ENCODE measurements around the gene SNTN.

GRCh38 chr3:63624941-63625560 is 27.4 kb upstream of the SNTN start:
- TF ChIP-seq POLR2AphosphoS5 (IDR thresholded peaks at IDR 0.05; ENCODE audit: control insufficient read depth, insufficient read depth, low read depth, low read length) (no peak), ZBTB26 (CRISPR knock-in tag; IDR thresholded peaks at IDR 0.05) (no peak), RBBP5 (IDR thresholded peaks at IDR 0.05; ENCODE audit: borderline replicate concordance, insufficient read depth, low read length, poor library complexity, severe bottlenecking) (no peak)
- TF ChIP-seq, protein P1, sequence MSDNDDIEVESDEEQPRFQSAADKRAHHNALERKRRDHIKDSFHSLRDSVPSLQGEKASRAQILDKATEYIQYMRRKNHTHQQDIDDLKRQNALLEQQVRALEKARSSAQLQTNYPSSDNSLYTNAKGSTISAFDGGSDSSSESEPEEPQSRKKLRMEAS (CRISPR knock-in tag; IDR thresholded peaks at IDR 0.05) = no peak
- TF ChIP-seq, protein P2, sequence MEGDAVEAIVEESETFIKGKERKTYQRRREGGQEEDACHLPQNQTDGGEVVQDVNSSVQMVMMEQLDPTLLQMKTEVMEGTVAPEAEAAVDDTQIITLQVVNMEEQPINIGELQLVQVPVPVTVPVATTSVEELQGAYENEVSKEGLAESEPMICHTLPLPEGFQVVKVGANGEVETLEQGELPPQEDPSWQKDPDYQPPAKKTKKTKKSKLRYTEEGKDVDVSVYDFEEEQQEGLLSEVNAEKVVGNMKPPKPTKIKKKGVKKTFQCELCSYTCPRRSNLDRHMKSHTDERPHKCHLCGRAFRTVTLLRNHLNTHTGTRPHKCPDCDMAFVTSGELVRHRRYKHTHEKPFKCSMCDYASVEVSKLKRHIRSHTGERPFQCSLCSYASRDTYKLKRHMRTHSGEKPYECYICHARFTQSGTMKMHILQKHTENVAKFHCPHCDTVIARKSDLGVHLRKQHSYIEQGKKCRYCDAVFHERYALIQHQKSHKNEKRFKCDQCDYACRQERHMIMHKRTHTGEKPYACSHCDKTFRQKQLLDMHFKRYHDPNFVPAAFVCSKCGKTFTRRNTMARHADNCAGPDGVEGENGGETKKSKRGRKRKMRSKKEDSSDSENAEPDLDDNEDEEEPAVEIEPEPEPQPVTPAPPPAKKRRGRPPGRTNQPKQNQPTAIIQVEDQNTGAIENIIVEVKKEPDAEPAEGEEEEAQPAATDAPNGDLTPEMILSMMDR (IDR thresholded peaks at IDR 0.05 in 2 of 3, conservative IDR thresholded peaks at IDR 0.05 in 1 of 3; ENCODE audit: insufficient read depth in 2 of 3, low read depth in 1 of 3, low read length in 3 of 3) = no peak

Measured in K562 (cell line).